ENCODE results near the gene SLX4IP.

DNA sequence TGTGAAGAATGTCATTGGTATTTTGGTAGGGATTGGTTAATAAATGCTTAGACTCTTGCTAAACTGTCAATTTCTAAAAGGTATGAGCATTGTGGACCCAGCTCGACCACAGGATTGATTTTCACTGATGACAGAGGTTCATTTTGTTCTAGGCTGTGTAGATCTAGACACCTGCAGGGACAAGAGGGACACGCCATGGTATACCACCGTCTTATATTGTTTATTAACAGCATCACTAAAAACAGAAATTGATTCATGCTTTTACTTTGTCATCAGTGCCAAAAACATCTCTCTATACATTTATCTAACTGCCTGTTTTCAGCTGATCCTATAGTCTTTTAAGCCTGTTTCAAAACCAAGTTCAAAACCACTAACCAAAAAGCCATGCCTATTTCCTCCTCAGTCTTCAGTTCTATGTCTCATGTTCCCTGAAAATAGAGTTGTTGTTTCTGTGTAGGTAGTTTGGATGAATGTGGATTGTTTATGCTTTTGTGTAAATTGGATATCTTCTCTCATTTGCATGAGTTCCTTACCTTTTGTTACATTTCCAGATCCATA lies 128.9 kb downstream of the SLX4IP start:
- TF ChIP-seq POLR2A (IDR thresholded peaks at IDR 0.05) = no peak
- TF ChIP-seq, protein P1, sequence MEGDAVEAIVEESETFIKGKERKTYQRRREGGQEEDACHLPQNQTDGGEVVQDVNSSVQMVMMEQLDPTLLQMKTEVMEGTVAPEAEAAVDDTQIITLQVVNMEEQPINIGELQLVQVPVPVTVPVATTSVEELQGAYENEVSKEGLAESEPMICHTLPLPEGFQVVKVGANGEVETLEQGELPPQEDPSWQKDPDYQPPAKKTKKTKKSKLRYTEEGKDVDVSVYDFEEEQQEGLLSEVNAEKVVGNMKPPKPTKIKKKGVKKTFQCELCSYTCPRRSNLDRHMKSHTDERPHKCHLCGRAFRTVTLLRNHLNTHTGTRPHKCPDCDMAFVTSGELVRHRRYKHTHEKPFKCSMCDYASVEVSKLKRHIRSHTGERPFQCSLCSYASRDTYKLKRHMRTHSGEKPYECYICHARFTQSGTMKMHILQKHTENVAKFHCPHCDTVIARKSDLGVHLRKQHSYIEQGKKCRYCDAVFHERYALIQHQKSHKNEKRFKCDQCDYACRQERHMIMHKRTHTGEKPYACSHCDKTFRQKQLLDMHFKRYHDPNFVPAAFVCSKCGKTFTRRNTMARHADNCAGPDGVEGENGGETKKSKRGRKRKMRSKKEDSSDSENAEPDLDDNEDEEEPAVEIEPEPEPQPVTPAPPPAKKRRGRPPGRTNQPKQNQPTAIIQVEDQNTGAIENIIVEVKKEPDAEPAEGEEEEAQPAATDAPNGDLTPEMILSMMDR (IDR thresholded peaks at IDR 0.05) = no peak

All from adrenal gland (tissue), 5 donors.